Measurements from ENCODE around the gene BRS3. TPM values are rescaled to one million over a fixed set of nuclear protein-coding genes. Genes with fewer than 3 reads are reported as not detected.

Gene BRS3
- polyA plus RNA-seq, 2 of the 4 experiments (the other 2 are of a cell fraction) = not detected

DNA sequence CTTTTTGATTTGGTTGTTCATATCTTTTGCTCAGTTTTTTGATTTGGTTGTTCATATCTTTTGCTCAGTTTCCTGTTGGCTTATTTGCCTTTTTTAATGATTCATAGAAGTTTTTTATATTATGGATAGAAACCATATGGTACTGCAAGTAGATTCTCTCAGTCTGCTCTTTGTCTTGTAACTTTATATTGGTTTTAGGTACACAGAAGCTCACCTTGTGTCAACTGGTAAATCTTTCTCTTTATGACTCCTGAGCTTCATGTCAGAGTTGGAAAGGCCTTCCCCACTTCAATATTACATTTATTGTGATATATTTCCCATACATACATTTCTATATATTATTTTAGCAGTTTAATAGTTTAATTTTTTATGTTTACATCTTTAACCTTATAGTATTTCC is 36.0 kb downstream of the BRS3 start:
- Histone ChIP-seq H3K4me3 (no peak overlapping the region), H3K4me1 (peaks cover 16% of the 10 kb centered on the region), H3K27ac (no peak overlapping the region), H3K9me3 (no peaks in the 10 kb centered on the region), H3K4me2 (no peak overlapping the region)
- ATAC-seq (no peak), FAIRE-seq (no peak), DNase-seq (ENCODE audit: low read depth in 1 of 2, low spot score in 1 of 2) (no peak)
- ChIA-PET CTCF (no interaction called here), POLR2A (no interaction called here)
- TF ChIP-seq JUN (IDR thresholded peaks at IDR 0.05) = no peak

DNA sequence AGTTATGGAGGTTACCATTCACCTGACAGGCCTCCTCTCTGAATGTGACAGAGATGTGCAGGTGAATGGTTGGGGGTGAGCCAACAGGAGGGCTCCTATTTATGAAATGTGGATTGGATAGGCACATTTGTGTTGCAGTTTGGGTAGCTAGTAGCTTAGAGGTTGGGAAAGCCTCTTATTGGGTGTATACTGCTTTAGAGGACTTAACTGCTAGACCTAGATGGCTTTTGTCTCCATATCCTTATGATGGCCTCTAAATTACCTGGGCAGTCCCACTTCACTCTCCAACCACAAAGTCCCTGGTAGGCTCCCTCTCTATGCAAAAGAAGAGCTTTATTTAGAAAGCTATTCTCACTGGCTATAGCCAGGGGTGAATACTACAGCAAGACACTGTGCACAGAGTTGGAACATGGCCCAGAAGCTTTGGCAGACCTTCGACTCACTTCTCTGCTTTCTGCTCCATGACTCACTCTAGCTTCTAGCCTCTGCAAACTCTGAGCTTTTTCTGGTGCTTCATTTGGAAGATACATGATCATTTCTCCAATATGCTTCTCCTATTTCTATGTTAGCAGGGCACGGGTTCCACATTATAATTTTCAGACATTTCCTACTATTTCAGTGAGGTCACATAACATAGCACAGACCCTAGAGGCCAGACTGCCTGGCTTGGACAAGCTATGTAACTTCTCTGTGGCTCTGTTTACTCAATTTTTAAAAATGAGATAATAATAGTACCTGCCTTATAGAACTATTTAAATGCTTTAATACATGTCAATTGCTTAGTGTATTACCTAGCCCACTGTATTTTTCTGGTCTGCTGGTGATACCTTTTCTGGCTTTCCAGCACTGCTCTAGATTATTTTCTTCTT is 38.2 kb downstream of the BRS3 start:
- FAIRE-seq (no peak), ATAC-seq (peak; percentile 95 to 98), DNase-seq (ENCODE audit: low read depth in 1 of 2, low spot score in 1 of 2) (peak; percentile 8 to 20)
- Histone ChIP-seq H3K9me3 (no peaks in the 10 kb centered on the region), H3K4me1 (peaks cover 16% of the 10 kb centered on the region), H3K27ac (no peak overlapping the region), H3K4me2 (peak overlapping the region; percentile 67), H3K4me3 (no peak overlapping the region)
- no peak for TF ChIP-seq EP300 (IDR thresholded peaks at IDR 0.05)
- no peak for TF ChIP-seq FOSL2 (IDR thresholded peaks at IDR 0.05)
- peak; percentile 22; the same call in 1 of the 2 replicates for TF ChIP-seq FOSL2 (CRISPR knock-in tag; IDR thresholded peaks at IDR 0.05)
- POLR2A ChIA-PET = interaction anchor here (0.6 to 1.6 kb wide), 2 partner anchors 29 to 377 kb away, joined by 6 to 9 read pairs; partner anchors contain the start of gene HTATSF1
- CTCF ChIA-PET = no interaction called here
- 7% methylated on average over 2 of the region's 2 CpGs for WGBS (ENCODE audit: missing lambda C conversion rate)

DNA sequence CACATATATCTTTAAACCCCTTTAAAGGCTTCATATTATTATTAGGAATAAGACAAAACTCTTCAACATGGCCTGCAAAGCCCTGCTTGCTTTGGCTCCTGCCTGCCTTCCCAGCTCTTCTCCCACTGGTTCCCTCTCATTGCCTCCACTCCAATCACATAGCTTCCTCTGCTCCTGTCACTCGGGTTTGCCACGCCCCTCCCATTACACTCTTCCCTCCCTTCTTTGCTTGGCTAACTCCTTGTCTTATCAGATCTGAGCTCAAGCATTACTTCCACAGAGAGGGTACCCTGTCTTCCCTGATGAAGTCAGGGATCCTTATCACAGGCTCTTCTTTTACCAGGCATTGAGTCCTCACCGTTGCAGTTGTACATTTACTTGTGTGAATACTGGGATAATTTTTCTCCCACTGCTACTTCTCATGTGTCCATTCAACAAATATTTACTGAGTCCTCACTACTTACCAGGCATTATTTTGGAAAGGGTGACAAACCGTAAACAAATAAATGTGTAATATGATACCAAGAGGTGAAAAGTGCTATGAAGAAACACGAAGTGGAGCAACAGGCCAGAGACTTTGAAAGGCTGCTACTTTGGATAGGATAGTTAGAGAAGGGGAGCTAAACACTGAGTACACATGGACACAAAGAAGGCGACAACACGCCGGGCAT is 41.0 kb downstream of the BRS3 start:
- TF ChIP-seq ZNF302 (CRISPR knock-in tag; IDR thresholded peaks at IDR 0.05) (no peak), FOSL2 (IDR thresholded peaks at IDR 0.05) (no peak), FOSL2 (CRISPR knock-in tag; IDR thresholded peaks at IDR 0.05) (no peak), RNF2 (IDR thresholded peaks at IDR 0.05; ENCODE audit: borderline replicate concordance, low read depth) (no peak), TP53 (CRISPR knock-in tag; IDR thresholded peaks at IDR 0.05) (no peak), PHF8 (IDR thresholded peaks at IDR 0.05; ENCODE audit: borderline replicate concordance, low read depth) (no peak), SREBF2 (IDR thresholded peaks at IDR 0.05) (no peak), CHD4 (IDR thresholded peaks at IDR 0.05; ENCODE audit: borderline replicate concordance) (no peak), RFX5 (IDR thresholded peaks at IDR 0.05) (no peak)
- ChIA-PET CTCF (no interaction called here), POLR2A (no interaction called here)
- peak in 1 of 2 experiments; percentile 13 for DNase-seq (ENCODE audit: low read depth in 1 of 2, low spot score in 1 of 2)
- ATAC-seq = peak in 1 of 2 experiments; percentile 61; a peak in 3 of 6 replicates
- peak; percentile 59 for FAIRE-seq
- Histone ChIP-seq H3K4me1 (peaks cover 16% of the 10 kb centered on the region), H3K4me3 (no peak overlapping the region), H3K4me2 (no peak overlapping the region), H3K27ac (no peak overlapping the region), H3K9me3 (no peaks in the 10 kb centered on the region)
- 44% methylated on average over 8 of the region's 8 CpGs for WGBS (ENCODE audit: missing lambda C conversion rate)

DNA sequence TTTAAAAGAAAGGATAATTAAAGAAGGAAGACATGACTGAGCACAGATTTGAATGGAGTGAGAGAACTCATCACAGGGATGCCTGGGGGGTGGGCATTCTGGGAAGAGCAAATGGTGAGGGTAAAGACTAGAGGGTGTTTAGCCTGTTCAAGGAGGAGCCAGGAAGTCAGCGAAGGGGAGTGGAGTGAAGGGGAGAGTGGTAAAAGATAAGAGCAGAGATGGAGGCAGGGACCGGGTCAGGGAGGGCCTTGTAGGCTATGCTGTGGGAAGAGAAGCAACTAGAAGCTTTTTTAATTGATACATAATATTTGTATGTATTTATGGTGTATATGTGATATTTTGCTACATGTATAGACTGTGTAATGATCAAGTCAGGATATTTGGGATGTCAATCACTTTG is 42.0 kb downstream of the BRS3 start:
- ATAC-seq (no peak), DNase-seq (ENCODE audit: low read depth in 1 of 2, low spot score in 1 of 2) (no peak), FAIRE-seq (no peak)
- CTCF ChIA-PET = no interaction called here
- no peak overlapping the region for H3K27ac ChIP-seq
- POLR2A ChIA-PET = no interaction called here
- no peak overlapping the region for H3K4me2 ChIP-seq
- peaks cover 16% of the 10 kb centered on the region for H3K4me1 ChIP-seq
- no peaks in the 10 kb centered on the region for H3K9me3 ChIP-seq
- H3K4me3 ChIP-seq = no peak overlapping the region
- WGBS (ENCODE audit: missing lambda C conversion rate) = 58% methylated on average over 2 of the region's 2 CpGs
- no peak for TF ChIP-seq MYC (IDR thresholded peaks at IDR 0.05; ENCODE audit: borderline replicate concordance, low read length)
- no peak for TF ChIP-seq HOXA7 (CRISPR knock-in tag; IDR thresholded peaks at IDR 0.05)
- no peak for TF ChIP-seq POLR2AphosphoS2 (conservative IDR thresholded peaks at IDR 0.05; ENCODE audit: low read length)

GRCh38 chrX:136531951-136532350 is 44.2 kb downstream of the BRS3 start, which contains the start of gene VGLL1:
Gene VGLL1 (plus strand): TSS chrX:136532215. CDS start chrX:136536021, 3,806 bp downstream.
- 50% methylated on average over 3 of the region's 3 CpGs for WGBS (ENCODE audit: missing lambda C conversion rate)
- H3K27ac ChIP-seq = no peak within 1 kb of the TSS
- H3K4me2 ChIP-seq = no peak within 1 kb of the TSS
- ChIA-PET CTCF (no interaction called here), POLR2A (no interaction called here)
- ATAC-seq = no peak
- no peak for FAIRE-seq
- H3K4me1 ChIP-seq = peaks cover 1% of the 10 kb centered on the region; the same call in 2 of the 3 replicates
- DNase-seq (ENCODE audit: low read depth in 1 of 2, low spot score in 1 of 2) = no peak
- H3K9me3 ChIP-seq = no peaks in the 10 kb centered on the region
- no peak within 1 kb of the TSS for H3K4me3 ChIP-seq
- TF ChIP-seq NPAS2 (CRISPR knock-in tag; IDR thresholded peaks at IDR 0.05; ENCODE audit: borderline replicate concordance) (no peak), NFE2L2 (conservative IDR thresholded peaks at IDR 0.05; ENCODE audit: low read length) (no peak), PHF8 (IDR thresholded peaks at IDR 0.05; ENCODE audit: borderline replicate concordance, low read depth) (no peak), ZFP36 (IDR thresholded peaks at IDR 0.05; ENCODE audit: borderline replicate concordance, partially characterized antibody) (no peak), JUNB (IDR thresholded peaks at IDR 0.05) (no peak), HOXB5 (CRISPR knock-in tag; IDR thresholded peaks at IDR 0.05) (no peak)
- TF ChIP-seq, protein P1, sequence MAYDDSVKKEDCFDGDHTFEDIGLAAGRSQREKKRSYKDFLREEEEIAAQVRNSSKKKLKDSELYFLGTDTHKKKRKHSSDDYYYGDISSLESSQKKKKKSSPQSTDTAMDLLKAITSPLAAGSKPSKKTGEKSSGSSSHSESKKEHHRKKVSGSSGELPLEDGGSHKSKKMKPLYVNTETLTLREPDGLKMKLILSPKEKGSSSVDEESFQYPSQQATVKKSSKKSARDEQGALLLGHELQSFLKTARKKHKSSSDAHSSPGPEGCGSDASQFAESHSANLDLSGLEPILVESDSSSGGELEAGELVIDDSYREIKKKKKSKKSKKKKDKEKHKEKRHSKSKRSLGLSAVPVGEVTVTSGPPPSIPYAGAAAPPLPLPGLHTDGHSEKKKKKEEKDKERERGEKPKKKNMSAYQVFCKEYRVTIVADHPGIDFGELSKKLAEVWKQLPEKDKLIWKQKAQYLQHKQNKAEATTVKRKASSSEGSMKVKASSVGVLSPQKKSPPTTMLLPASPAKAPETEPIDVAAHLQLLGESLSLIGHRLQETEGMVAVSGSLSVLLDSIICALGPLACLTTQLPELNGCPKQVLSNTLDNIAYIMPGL (CRISPR knock-in tag; IDR thresholded peaks at IDR 0.05; ENCODE audit: borderline replicate concordance) = no peak
- TF ChIP-seq, protein P2, sequence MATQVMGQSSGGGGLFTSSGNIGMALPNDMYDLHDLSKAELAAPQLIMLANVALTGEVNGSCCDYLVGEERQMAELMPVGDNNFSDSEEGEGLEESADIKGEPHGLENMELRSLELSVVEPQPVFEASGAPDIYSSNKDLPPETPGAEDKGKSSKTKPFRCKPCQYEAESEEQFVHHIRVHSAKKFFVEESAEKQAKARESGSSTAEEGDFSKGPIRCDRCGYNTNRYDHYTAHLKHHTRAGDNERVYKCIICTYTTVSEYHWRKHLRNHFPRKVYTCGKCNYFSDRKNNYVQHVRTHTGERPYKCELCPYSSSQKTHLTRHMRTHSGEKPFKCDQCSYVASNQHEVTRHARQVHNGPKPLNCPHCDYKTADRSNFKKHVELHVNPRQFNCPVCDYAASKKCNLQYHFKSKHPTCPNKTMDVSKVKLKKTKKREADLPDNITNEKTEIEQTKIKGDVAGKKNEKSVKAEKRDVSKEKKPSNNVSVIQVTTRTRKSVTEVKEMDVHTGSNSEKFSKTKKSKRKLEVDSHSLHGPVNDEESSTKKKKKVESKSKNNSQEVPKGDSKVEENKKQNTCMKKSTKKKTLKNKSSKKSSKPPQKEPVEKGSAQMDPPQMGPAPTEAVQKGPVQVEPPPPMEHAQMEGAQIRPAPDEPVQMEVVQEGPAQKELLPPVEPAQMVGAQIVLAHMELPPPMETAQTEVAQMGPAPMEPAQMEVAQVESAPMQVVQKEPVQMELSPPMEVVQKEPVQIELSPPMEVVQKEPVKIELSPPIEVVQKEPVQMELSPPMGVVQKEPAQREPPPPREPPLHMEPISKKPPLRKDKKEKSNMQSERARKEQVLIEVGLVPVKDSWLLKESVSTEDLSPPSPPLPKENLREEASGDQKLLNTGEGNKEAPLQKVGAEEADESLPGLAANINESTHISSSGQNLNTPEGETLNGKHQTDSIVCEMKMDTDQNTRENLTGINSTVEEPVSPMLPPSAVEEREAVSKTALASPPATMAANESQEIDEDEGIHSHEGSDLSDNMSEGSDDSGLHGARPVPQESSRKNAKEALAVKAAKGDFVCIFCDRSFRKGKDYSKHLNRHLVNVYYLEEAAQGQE (IDR thresholded peaks at IDR 0.05) = no peak
